ENCODE results near the gene FAM234B. TPM values are rescaled to one million over a fixed set of nuclear protein-coding genes. Genes with fewer than 3 reads are reported as not detected.

Gene FAM234B
- total RNA-seq, 4 donors from 2014 or later = 3.1 to 8.0 (median 3.9) TPM

- H3K27ac ChIP-seq = no peak overlapping the region
- H3K4me1 ChIP-seq = peaks cover 0 to 29% (median 0%) of the 10 kb centered on the region in 3 donors
- H3K27me3 ChIP-seq = no peaks in the 10 kb centered on the region
- H3K36me3 ChIP-seq = no peaks in the 10 kb centered on the region
- no peak overlapping the region for H3K4me3 ChIP-seq
- no peaks in the 10 kb centered on the region for H3K9me3 ChIP-seq
- no peak for DNase-seq
- 51 to 54% methylated on average over 4 of the region's 5 CpGs for WGBS, 2 donors
- intact Hi-C loops (cut with DNase I) = no loop called here
- TF ChIP-seq CTCF (IDR thresholded peaks at IDR 0.05) (no peak), POLR2A (IDR thresholded peaks at IDR 0.05) (no peak)
These were observed 83.3 kb downstream of the FAM234B start for GRCh38 chr12:13127444-13127843.

- no peak for TF ChIP-seq POLR2A (IDR thresholded peaks at IDR 0.05)
- TF ChIP-seq CTCF (IDR thresholded peaks at IDR 0.05) = no peak
- H3K27me3 ChIP-seq = no peaks in the 10 kb centered on the region
- intact Hi-C loops (cut with DNase I) = no loop called here
- peaks cover 0 to 33% (median 0%) of the 10 kb centered on the region in 3 donors for H3K4me1 ChIP-seq
- no peak for DNase-seq
- no peak overlapping the region for H3K4me3 ChIP-seq
- no peak overlapping the region for H3K27ac ChIP-seq
- H3K36me3 ChIP-seq = no peaks in the 10 kb centered on the region
- H3K9me3 ChIP-seq = no peaks in the 10 kb centered on the region
- 89 to 92% methylated on average over 8 of the region's 8 CpGs for WGBS, 2 donors
These were observed 84.2 kb downstream of the FAM234B start for GRCh38 chr12:13128291-13128965.

- Histone ChIP-seq H3K27ac (no peak overlapping the region), H3K4me1 (peaks cover 0 to 51% (median 6%) of the 10 kb centered on the region in 3 donors), H3K27me3 (no peaks in the 10 kb centered on the region), H3K36me3 (no peaks in the 10 kb centered on the region), H3K9me3 (no peaks in the 10 kb centered on the region), H3K4me3 (no peak overlapping the region)
- no peak for DNase-seq
- WGBS, 2 donors = 38 to 52% methylated on average over 3 of the region's 3 CpGs
- TF ChIP-seq CTCF (IDR thresholded peaks at IDR 0.05) (no peak), POLR2A (IDR thresholded peaks at IDR 0.05) (no peak)
- intact Hi-C loops (cut with DNase I) = no loop called here
These were observed 86.8 kb downstream of the FAM234B start for GRCh38 chr12:13130981-13131380.

Other genes starting within 250 kb of the FAM234B start
- gene DDX47, start 231.0 kb upstream of the FAM234B start, total RNA-seq = 10 to 100 TPM; 40.6 to 67.9 (median 55.3) TPM
- gene GPRC5A, start 152.8 kb upstream of the FAM234B start, total RNA-seq = 10 to 100 TPM in 1 of 4 donors, 1 to 10 TPM in 3; 3.9 to 18.5 (median 8.5) TPM
- under 1 TPM in 1 of 4 donors, not detected in 3; 0.95 TPM for gene GPRC5D, start 92.2 kb upstream of the FAM234B start, total RNA-seq
- gene HEBP1, start 44.1 kb upstream of the FAM234B start, total RNA-seq = 10 to 100 TPM; 17.0 to 50.9 (median 23.9) TPM
- not detected for gene GSG1, start 59.3 kb downstream of the FAM234B start, total RNA-seq
- gene EMP1, start 152.3 kb downstream of the FAM234B start, total RNA-seq = 1,000 to 10,000 TPM; 2,742 to 8,541 (median 3,206) TPM